HG03342 (cell line): ENCODE data around the gene RBM18.

ENCODE experiments used
- ATAC-seq: cut with Tn5 transposase; IDR thresholded peaks from one replicate; pipeline ENCODE4 v1.9.1; 2021; ENCODE audit warnings: mild to moderate bottlenecking, moderate library complexity; ENCODE audit not compliant: unreplicated experiment

Gene RBM18

GRCh38 chr9:122261469-122261881 lies 3.2 kb downstream of the RBM18 start:
- ATAC-seq, result no peak

DNA sequence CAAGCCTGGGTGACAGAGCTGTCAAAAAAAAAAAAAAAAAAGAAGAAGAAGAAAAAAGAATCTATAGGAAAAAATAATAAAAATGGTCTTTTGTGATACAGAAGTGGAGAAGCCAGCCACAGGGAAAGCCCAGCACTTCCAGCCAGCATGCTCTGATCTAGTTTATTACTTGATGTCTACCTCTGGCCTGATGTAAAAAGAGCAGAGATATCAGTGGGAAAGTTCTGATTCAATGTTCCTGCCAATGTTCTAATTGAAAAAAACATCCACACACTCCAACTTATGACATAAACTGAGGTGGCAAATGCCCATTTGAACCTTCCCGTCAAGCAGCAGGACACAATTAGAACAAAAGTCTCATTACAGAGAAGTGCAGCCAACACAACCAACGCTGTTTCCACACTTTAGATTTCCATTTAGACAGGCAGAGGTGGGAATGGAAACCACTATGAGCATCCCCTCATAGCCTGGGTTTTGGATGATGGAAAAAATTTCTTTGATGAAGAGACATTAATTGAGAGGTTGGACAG lies 5.7 kb downstream of the RBM18 start:
- no peak for ATAC-seq

DNA sequence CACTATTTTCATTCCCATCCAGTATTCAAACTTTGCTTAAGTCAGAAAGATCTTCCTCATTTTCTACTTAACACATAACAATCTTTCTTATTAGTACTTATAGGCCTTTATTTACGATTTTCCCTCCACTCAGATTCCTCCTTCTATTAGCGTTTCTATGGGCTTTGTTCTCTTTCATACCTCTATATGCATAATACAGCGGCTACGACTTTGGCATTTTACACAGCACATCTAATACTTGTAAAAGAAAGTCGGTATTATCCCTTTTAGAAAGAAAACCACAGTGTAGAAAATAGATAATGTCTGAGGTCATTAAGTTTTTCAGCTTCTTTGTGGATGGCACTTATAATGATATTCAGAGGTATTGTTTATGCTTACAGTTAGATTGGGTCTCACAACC lies 8.4 kb downstream of the RBM18 start:
- ATAC-seq, result no peak

GRCh38 chr9:122254761-122255160 lies 9.9 kb downstream of the RBM18 start:
- no peak for ATAC-seq

- ATAC-seq, result no peak
These were observed 11.8 kb downstream of the RBM18 start for GRCh38 chr9:122252796-122253195.

DNA sequence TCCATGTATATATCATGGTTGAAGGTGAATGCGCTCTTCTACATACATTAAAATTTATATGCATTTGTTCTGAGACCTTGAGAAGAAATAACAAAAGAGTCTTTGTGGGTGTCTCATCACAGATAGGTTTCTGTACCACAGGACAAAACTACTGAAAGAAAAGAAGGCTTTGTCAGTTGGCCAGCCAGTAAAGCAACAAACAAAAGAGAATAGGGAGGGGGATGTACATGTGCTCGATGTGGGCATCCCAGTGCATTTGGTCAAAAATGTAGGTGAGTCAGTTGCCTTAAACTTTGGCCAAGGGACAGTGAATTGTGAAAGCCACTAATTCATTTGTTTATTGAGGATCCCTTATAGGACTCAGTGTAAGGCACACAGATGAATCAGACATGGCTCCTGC lies 13.3 kb downstream of the RBM18 start:
- no peak for ATAC-seq

- no peak for ATAC-seq
These were observed 16.2 kb downstream of the RBM18 start for GRCh38 chr9:122248448-122248865.

DNA sequence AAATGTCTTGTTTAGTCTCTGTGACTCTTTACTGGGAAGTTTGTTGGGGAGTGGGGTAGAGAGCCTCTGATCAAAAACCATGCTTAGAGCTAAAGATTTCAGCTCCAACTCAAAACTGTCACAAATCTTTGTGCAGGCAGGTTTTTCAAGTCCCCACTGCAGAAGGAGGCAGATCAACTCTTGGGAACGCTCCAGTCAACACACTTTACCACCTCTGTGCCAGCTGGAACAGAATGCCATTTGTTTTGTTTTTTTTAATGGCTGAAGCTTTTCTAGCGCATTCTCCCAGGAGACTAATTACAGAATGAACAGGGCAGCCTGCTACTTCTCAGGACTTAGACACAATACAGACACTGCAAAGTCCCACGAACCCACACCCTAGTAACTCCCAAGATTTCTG lies 18.0 kb downstream of the RBM18 start:
- no peak for ATAC-seq

GRCh38 chr9:122244349-122244748 lies 20.3 kb downstream of the RBM18 start:
- no peak for ATAC-seq

DNA sequence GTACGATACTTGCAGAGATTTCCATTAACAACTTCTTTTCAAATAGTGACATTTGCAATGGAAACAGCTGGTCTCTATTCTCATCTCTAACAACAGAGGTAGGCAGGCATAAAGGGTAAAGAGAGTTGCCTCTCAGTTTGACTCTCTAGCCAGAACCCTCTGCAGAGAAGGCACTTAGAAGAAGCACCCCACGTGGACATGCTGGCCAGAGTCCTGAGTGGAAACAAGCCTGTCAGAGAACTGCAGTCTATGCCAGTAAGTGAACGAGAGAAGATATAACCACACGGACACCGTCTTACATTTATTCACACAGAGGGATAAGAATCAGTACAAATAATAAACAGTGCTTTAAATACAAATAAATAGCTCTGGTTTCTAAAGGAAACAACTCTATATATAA lies 24.9 kb downstream of the RBM18 start:
- ATAC-seq, result no peak

GRCh38 chr9:122236681-122237080 lies 28.0 kb downstream of the RBM18 start:
- ATAC-seq, result no peak

DNA sequence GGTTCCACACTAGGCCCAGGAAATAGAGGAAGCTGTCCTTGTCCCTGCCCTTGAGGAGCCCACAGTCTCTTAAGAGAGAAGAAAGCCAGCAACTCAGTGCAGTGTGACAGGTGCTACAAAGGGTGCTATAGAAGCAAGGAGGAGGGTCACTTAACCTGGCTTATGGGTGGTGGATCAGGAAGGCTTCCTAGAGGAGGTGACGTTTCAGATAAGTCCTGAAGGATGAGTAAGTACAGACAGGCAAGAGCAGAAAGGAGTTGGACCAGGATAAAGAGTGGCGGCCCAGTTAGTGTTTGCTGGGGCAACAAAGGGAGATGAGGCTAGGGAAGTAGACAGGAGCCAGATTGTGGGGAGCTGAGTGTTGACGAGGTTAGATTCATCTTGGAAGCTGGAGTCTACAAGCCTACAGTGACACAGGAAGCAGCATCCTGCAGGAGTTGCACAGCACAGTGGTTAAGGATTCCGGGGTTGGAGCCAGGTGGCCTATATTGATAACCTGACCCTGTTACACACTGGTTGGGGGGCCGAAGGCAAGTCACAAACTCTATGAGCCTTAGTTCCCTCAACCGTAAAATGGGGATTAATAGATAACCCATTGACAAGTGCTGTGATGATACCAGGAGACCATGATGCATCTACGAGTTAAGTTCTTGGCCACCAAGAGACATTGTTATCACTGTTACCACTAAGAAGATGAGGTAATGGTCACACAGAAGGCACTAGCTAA lies 30.5 kb downstream of the RBM18 start:
- no peak for ATAC-seq

DNA sequence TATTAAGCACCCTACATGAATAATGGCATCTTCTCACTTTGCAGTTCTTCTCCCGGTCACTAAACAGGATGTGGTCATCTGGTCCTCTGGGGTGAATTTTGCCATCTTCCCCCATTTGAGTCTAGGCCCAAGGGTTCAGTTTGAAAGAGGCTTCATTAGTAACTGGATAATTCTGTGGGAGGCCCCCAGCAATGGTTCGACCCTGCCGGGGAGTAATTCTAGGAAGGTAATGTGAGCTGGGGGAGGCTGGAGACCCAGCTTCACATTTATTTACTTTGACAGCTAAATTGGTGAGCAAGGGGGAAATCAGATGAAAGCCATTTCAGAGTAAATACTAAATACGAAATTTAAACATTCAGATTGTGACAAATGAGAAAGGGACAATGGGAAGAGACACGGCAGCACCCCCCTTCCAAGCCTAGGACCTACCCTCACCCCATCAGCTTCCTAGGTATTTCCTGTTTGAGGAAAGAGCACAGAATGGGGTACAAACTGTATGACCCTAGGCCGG lies 31.8 kb downstream of the RBM18 start:
- no peak for ATAC-seq

GRCh38 chr9:122229485-122229837 lies 35.2 kb downstream of the RBM18 start:
- ATAC-seq, result no peak

DNA sequence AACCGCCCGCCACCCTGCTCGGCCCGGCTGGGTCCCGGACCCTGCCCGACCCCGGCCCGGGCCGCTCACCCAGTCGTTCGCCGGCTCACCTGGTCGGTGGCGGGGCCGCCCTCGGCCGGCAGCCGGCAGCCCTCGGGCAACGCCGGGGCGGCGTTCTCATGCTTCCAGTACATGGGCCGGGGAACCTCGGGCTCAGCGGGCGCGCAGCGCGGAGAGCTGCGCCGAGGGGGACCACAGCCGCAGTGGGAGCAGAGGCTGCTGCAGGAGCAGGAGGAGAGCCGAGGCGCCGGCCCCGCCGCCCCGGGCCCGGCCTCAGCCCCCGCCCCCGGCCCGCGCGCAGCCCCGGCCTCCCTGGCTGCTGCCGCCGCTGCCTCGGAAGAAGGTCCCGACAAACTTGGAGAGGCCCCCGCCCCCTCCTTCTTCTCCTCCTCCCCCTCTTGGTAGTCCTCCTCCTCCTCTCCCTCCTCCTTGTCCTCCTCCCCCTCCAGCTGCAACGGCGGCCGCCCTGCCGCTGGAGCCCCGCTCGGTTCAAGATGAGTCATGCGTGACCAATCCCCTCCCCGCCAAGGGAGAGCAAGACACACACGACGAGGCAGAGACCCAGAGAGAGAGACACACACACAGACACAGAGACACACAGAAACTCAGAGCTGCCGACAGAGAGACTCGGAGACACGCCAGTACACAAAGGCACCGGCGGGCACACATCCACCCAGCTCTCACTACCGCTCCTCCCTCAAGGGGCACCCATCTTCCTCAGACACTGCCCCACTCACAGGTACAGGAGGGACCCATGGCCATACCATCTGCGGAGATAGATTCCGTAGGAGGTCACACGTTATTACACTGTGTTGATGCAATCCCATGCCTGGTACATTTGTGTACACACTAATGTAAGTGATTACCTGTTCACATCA lies 35.8 kb downstream of the RBM18 start, which contains the start of gene LHX6:
Gene LHX6, minus strand, starts transcription at position 390 of the 917 bp plus-strand sequence. Its CDS starts 217 bp downstream, at position 173.
- no peak for ATAC-seq

DNA sequence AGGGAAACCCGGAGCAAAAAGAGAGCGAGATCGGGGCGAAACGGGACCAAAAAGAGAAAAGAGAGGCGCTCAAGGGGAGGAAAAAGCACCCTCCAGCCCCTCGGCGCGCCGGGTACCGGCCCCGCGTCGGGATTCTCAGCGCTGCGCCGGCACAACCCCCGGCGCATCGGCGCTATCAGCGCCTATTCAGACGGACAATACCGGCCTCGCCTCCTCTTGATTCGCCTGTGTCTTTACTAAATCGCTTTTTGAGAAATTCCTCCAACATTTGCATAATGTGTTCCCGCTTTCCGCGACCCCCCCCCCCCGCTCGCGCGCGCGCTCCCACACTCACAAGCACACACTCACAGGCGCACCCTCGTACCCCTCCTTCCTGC lies 36.5 kb downstream of the RBM18 start:
- ATAC-seq, result no peak

DNA sequence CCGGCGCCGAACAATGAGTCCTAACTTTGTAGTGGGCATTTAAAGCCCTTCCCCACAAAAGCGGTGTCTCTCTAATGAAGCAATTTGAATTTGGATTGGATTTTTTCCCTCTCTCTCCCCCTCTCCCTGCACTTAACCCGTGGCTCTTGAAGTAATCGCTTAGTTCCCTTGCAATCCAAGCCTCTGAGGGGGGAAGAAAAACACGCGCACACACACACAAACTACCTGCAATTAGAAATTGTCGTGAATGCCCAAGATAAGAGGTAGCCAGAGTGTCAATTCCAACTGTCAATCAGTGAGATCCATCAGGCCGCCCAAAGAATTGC lies 37.1 kb downstream of the RBM18 start:
- ATAC-seq, result no peak

- ATAC-seq, result no peak
These were observed 37.7 kb downstream of the RBM18 start for GRCh38 chr9:122226758-122227574.

- ATAC-seq, result no peak
These were observed 38.4 kb downstream of the RBM18 start for GRCh38 chr9:122226142-122226757.

- ATAC-seq, result no peak
These were observed 39.1 kb downstream of the RBM18 start for GRCh38 chr9:122225312-122226141.
